Measurements from ENCODE around the gene BDKRB2.

The BDKRB2 gene

DNA sequence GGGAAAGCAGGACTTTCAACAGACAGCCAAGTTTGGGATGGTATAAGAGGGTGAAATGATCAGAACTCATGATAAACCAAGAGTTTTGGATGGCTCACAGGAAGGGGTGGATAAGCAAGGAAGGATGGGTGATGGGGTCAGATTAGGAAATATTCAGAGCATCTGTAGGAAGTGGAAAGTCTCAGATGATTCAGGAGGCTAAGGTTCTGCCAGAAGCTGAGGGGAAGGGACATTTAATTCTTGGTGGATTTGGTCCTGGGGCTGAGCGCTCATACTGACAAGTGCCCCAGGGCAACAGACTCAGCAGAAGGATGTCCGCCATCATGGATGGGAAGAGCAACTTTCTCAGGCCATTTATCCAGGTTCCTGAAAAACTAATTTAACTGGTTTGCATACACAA, 28.4 kb upstream of the BDKRB2 start:
- DNase-seq: no peak

DNA sequence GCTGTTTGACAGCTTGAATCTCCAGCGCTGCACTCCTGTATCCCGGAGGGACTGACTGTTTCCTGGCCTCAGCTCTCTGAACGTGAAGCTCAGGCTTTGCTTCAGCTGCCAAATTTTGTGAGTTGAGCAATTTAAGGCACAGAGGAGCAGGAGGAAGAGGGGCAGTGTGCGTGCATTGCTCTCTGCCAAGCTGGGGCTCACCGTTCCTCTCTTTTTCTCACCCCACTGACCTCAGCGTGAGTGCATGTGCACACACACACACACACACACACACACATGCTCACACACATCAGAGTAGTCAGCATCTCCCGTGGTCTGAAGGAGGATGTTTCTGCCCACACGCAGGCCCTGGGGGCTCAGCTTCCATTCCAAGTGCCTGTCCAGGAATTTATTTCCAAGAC, 27.8 kb upstream of the BDKRB2 start:
- no peak for DNase-seq

DNA sequence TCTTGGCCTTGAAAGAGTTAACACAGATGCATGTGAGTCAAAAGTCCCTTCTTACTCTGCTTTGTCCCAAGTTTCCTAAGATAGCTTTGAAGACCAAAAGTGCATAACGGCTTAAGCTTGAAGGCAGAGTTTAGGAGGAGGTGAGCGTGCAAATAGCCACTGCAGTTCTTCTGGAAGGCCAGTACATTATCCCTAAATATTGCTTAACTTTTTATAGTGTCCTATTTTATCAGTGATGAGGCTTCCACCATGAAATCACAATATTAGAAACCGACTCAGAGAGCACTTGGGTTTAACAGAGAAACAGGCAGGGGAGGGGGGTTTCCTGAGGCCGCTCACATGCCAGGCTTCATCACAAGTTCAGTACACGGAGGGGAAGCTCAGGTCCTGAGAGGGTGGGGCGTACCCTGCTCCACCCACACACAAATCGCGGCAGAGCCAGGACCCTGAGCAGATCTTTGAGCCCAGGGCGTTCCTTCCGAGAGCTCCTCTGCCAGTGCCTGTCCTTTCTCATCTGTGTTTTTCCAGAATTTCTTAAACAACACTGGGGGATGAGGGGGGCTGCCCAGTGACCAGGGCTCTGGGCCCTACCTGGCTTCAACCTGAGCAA, 26.8 kb upstream of the BDKRB2 start:
- DNase-seq: no peak

DNA sequence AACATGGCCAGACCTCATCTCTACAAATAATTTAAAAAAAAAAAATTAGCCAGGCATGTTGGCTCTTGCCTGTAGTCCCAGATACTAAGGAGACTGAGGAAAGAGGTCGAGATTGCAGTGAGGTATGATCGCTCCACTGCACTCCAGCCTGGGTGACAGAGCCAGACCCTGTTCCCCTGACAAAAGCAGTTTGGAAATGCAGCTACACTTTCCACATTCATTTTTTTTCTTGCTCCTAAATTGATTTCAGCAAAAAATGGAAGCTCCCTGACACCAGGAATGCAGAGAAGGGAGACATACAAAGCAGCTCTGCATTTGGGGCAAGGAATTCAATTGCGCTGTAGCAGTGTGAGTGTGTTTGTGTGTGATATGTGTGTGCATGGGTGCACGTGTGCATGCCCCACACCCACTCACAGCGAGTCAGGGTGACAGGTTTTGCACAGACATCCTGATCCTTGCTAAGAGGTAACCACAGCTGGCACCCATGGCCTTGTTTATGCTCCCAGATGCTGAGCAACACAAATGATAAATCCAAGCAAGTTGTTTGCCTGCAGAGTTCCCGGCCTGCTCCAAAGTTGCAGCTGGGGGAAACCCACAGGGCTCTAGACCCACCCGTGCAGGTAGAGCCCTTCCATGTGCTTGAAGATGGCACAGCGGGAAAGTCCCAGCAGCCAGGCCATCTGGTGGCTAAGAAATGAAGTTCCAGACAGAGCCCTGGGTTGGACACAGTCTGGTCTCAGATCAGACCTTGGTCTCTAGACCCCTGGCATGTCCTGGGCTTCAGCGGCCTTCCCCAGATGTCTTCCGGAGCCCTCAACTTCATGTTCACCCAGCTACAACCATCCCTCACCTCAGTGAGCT, 25.9 kb upstream of the BDKRB2 start:
- DNase-seq: no peak

DNA sequence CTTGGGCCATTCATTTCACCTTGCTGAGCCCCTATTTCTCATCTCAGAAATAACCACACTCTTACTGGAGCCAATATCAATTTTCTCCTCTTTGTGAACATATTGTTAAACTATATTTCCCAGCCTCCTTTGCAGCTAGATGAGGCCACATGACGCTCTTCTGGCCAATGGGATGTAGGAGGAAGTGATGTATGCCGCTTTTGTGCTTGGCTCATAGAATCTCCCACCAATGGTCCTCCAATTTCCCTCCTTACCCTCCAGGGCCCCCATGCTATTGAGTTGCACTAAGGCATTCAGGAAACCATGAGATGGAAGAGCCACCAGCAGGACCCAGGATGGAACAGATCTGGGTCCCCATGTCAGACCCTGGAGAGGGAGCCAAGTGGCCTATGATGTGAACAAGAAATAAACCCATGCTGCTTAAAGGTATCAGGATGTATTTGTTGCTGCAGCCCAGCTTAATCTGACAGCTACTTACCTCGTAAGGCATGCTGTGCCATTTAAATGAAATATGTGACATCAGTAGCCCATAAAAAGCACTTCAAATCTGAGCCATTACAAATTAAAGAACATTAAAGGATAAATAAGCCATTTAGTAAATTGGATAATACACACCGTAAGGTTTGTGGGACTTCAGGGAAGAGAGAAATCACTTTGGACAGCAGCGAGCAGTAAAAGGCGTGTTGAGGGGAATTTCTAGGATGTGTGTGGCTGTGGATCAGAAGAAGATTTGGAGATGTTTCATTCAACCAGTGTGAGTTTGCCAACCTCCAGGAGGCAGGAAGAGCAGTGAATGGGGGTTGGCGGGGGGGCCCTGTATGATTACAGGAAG, 24.4 kb upstream of the BDKRB2 start:
- no peak for DNase-seq

DNA sequence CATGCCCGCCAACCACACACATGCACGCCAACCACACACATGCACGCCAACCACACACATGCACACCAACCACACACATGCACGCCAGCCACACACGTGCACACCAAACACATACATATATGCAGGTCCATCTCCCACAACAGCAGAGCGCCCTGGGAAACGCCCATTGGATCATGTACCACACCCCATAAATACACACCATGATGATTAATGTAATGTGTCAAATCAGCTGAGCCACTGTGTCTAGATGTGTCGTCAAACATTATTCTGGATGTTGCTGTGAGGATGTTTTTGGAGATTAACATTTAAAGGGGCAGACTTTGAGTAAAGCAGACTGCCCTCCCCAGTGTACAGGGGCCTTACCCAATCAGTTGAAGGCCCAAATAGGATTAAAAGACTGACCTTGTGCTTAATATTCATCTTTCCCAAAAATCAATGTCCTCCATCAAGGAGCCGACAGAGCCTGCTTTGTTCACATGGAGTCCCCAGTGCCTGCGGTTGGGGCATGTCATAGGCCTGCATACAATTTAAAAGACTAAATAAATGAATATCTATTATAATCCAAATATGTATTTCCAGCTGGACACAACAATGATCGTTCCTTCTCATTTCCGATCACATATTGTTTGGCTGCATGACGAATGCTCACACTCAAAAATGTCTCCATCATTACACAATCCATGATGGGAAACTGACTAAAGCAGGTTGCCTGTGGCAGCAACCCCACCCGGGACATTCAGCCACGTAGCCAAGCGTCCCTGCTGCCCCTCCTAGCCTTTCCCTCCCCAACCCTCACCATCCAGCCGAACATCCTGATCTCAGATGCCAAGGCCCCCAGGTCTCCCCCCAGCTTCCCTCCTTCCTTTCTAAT, 23.2 kb upstream of the BDKRB2 start:
- no peak for DNase-seq

DNA sequence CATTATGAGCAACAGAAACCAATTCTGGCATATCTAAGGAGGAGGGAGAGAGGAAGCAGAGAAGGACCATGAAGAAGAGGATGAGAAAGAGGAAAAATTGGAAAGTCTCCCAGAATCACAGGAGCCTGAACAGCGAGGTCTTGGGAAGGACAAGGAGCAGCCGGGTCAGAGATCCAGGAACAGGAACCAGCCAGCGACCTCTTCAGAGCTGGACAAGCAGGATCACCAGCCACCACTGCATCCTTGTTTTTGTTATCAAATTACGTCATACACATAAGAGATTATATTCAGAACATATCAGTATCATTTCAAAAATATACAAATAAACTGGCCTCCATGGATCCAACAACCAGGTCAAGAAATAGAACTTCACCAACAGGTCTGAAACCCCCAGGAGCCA, 22.1 kb upstream of the BDKRB2 start:
- no peak for DNase-seq

DNA sequence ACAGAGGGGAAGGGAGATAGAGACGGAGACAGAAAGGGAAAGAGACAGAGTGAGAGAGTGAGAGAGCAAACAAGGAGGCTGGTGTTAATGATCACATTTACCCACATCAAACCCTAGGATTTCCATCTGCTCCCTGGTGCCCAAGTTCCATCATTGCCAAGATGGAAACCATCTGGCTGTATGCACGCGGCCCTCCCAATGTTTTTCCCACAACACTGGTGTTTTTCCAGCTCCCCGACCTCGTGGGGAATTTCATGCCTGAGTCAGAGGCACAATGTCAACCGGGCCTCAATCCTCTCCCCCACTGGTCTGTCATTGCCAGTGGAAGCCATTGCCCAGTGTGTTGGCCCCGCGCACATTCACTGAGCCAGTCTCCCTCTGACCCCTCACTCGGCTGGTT, 19.9 kb upstream of the BDKRB2 start:
- no peak for DNase-seq

DNA sequence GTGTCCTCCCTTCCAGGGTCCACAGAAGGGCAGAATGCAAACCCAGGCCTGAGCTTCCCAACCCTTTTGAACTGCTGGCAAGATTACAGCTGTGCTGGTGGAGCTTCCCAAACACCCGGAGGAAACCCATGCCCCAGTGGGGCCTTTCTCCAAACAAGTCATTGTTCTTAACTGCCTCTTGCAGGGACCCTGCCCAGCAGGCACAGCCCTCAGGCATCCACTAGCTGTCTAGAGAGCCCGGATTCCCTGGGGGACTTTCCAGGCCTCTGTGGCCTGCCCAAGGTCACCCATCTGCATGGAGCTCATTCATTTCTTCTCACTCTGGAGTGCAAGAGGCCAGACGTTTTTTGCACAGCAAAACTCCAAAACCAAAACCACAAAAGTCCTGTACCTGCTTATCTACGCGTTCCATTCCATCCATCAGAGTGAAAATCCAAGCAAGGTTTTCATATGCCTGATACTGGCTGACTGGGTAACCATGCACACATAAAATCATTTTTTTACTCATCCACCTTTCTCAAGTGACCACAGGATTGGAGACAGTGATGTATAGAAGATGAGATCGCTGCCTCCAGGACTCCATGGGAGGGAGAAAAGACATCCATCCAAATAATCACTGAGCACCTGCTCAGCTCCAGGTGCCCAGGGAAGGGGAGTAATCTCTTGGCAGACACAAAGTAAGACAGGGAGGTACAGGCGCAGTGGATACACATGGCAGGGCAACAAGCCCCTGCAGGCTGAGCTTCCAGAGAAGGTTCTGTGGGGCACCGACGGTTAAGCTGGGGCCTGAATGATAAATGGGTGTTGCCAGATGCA, 17.2 kb upstream of the BDKRB2 start:
- DNase-seq: no peak

DNA sequence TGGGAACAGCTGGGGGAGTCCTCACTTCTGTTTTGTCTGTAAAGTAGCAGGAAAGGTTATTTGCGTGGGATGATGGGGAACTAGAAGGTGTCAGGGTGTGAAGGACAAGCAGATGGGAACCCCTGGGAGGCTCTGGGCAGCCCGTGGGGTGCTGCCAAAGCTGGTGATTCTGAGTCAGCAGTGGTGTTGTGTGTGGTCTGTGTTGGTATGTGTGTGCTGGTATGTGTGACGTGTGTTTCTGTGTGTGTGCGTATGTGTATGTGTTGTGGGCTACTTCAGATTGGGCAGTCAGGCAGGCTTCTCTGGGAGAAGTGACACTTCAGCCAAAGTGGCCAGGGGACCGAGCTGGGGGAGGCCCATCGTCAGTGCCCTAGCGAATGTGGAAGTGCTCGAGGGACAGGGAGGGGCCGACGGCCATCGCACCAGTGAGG, 15.3 kb upstream of the BDKRB2 start:
- no peak for DNase-seq

DNA sequence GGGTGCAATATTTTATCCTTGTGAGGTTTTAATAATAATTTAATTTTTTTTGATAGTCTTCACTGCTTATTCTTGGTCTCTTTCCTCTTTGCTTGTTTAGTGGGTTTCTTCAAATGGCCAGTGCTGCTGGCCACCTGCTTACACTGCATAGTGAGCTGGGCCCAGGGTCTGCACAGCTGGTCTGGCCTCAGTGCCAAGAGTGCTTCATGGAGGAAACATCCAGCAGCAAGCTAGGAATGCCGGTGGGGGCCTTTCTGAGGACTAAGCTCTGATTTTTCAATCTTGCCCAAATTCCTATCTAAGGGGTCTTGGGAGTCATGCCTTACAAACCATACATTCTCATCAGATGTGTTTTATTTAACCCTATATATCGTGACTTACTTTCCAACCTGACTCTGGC, 13.3 kb upstream of the BDKRB2 start:
- DNase-seq: no peak

DNA sequence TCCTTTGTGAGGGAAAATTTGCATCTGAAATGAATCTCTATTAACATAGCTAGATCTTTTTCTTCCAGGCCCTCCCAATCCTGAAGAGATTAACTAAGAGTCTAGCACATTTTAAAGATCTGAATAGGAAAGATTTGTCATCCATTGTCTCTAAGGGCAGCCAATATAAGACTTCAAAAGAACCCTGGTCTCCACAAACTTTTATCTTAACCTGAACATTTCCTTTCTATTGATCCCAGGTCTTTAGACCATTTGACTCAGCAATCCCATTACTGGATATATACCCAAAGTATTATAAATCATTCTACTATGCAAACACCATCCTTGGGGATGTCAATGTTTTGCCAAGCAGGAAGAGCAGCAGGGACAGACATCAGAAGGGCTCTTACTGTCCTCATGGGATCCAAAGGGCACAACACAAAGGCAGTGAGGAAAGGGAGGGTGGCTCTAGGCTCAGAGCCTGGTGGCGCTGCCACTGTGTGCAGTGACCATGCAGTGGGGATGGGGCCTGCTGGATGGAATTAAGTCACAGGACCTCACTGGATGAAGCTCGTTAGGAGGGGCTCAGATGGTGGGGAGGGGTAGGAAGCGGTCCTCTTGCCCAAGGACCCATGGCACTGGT, 12.7 kb upstream of the BDKRB2 start:
- DNase-seq: no peak

DNA sequence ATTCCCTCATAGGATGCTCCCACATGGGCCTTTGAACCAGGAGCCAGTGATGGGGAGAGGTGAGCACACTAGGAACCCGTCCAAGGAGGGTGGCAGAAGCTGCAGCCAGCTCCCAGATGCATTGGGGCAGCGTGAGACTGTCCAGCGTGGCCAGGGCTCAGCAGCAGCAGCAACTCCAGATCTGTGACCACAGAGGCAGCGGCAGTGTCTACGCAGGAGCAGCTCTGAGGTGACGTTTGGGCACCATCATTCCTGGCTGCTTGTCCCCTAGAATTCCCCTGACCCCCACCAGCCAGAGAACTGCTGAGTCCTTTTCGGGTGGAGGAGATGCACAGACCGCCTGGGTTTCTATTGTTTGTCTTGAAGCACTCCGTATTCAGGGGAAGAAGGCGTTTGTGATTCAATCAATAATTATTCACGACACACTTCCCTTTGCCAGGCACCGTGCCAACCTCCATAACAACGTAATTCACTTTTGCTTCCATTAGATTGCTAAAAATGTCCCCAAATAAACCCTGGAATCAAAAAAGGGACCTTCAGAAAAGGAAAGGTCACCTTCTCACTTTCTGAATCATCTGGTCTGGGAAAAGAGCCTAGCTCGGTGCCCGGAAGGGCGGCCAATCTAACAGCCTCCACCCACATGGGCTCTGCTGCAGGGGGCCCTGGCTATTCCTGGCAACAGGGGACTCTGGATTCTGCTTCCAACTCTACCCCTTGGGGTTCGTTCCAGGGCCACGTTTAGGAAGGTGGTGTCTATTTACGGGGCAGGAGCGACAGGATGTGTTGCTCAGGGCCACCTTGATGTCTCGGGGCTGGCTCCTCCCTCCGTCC, 11.4 kb upstream of the BDKRB2 start:
- peak in 26 of 56 donors; percentile 6 to 79 (median 32) for DNase-seq

DNA sequence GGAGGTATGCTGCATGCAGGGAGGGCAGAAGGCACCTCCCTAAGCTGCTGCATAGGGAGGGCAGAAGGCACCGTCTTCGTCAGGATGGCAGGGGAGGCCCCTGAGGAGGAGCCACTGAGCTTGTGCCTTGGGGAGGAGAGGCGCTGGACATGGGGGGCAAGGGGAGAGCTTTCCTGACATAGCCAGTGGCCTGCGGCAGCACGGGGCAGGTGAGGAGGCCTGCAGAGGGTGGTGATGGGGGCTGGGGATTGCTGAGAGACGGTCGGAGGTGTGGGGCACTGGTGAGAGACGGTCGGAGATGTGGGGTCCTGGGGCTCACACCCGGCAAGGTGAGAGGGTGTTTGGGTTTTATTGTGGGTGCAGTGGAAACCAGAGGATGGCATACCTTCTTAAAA, 10.4 kb upstream of the BDKRB2 start:
- no peak for DNase-seq

DNA sequence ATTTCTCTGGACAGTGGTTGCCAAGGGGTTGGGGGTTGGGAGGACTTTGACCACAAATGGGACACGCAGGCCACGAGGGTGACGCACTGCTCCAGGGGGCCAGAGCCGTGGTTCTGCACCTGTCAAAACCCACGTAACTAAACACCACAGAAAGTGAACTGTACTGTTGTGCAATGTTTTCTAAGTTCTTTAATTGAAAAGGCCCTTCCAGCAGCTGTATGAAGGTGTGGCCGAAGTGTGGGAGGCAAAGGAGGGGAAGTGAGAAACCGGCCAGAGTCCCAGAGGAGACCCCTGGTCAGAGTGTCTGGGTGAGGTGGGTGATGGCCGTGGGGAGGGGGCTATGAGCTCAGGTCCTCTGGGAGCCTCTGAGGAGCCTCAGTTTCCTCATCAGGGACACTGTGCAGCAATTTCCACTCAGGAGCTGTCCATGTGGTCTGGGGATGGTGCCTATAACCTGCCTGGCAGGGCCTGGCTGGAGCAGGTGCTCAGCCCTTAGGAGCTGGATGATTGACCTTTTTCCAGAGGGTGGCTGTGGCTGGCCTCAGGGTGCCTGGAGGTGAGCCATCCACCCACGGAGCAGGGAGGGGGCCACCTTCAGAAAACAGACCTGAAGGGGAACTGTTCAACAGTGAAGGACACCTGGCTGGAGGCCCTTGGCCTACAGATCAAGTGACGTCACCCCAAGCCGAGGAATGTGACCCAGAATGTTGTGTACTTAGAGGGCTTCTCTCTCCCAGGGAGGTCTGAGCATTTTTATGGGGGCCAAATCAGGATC, 9.8 kb upstream of the BDKRB2 start:
- no peak for DNase-seq

DNA sequence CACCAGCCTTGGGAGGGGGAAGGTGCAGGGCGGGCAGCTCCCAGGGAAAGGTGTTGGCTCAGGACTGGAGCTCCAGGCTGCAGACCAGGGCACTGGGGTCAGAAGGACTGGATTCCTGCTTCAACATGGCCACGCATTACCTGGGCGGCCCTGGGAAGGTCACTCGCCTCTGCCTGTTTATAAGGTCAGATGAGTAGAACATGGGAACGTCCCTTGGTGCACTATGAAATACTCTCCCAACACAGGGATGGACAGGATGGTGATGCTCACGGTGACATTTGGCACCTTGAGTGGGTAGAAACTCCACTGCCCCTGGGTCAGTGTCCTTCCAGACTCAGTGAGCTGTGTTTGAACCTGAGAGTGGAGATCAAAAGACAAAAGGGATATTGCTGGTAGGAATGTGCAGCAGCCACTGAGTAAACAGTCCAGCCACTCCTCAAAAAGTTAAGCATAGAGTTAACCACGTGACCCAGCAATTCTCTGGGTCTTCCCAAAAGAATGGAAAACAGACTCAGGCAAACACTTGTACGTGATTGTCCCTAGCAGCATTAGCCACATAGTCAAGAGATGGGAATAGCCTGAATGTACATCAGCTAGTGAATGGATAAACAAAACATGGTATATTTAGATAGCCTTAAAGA, 9.1 kb upstream of the BDKRB2 start:
- no peak for DNase-seq

DNA sequence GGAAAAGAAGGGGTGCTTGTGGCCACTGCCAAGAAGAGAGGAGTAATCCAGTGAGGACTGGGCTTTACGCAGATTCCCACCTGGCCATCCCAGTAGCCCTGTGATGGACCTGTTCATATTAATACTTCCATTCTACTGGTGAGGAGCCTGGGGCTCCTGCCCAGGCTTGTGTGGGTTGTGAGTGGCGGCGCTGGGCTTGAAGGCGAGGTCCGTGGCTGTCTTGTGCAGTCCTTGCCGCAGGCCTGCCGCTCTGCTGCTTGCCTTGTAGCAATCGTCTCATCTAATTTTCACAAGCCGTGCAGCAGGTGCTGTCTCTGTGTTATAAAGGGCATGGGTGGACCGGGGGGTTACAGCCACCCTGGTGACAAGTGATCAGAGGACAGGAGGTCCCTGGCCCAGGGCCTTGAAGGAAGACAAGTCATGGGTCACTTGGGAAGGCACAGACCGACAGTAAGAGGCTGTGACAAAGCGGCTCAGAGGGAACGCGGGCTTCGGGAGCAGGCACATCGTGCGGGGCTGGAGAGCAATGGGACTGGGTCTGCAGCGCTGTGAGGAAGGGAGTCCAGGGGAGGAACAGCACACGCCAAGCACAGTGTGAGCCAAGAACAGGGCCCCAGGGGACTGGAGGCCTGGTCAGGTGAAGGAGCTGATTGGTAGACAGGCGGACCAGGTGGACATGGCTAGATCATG, 7.3 kb upstream of the BDKRB2 start:
- DNase-seq: no peak

Measured in nucleus accumbens (tissue), 56 donors.